Measurements from ENCODE around the gene PAWR.
A peak's percentile ranks its signal among the peaks of the same experiment; 100 is the strongest.
"Not testable (repeated sequence)": the region's sequence is repeated elsewhere in the genome, so short reads cannot be mapped to it uniquely, and the experiment has no call there.

The PAWR gene

DNA sequence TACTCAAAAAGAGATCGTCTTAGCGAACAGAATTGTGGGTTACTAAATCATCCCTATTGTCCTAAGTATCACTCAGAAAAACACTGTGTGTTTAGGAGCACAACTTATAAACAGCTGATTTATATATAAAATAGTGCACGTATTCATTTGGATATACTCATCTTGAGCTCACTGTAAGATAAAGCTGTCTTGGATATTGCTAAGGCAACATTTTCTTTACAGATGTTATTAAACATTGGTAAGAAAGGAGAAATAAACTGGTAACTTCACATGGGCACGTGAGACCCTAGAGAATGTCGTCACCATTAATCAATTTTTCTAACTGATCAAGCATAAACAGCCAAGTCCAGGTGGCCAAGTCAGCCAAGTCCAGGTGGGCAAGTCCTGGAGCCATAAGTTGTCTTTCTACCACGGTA is 1.7 kb downstream of the PAWR start:
- ChIA-PET CTCF (interaction anchor here (1.1 to 1.8 kb wide), 2 partner anchors 49 to 269 kb away, joined by 4 to 6 read pairs; no protein-coding TSS in a partner anchor), POLR2A (interaction anchor here (1.8 kb wide), 1 partner anchor 142 kb away, joined by 6 read pairs; no protein-coding TSS in a partner anchor)
- DNase-seq (ENCODE audit: low read depth, low spot score): no peak
- TF ChIP-seq CTCF (IDR thresholded peaks at IDR 0.05; ENCODE audit: insufficient read depth, low read length, missing control alignments): no peak
- H3K4me3 ChIP-seq (ENCODE audit: low read depth, low read length): peak overlapping the region; percentile 87

DNA sequence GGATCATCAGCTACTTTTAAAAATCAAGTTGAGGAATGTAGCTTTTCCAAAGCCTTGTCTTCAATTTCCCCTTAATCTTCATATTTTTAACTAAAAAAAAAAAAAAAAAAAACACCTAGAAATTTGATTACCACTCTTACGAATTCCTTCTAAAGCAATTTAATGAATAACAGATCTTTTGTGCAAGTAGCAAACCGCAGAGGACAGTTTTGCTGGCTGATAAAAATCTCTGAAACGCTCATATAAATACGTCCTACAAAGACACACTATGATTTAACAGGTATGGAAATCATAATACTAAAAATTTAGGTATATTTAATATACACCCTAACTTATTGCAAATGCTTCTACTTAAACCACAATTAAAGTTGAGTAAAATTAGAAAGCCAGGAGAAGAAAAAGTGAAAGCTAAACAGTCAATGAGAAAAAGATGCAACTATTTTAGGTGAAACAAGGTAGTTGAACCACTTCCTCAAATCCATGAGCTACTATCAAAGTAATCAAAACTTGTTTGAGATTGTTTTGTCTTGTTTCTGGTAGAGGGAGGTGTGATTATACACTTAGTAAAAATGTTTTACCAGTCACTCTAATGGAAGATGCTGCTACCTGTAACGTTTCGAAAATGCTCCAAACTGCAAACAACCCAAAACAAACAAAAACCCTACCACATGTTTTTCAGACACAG is 2.2 kb downstream of the PAWR start:
- CTCF ChIA-PET: interaction anchor here (1.1 to 1.8 kb wide), 2 partner anchors 49 to 269 kb away, joined by 4 to 6 read pairs; no protein-coding TSS in a partner anchor
- TF ChIP-seq CTCF (IDR thresholded peaks at IDR 0.05; ENCODE audit: insufficient read depth, low read length, missing control alignments): no peak
- peak overlapping the region; percentile 87 for H3K4me3 ChIP-seq (ENCODE audit: low read depth, low read length)
- POLR2A ChIA-PET: interaction anchor here (1.8 kb wide), 1 partner anchor 141 kb away, joined by 6 read pairs; no protein-coding TSS in a partner anchor
- DNase-seq (ENCODE audit: low read depth, low spot score): no peak

GRCh38 chr12:79687711-79688260 is 3.0 kb downstream of the PAWR start:
- POLR2A ChIA-PET: interaction anchor here (0.6 kb wide), 1 partner anchor 102 kb away, joined by 3 read pairs; no protein-coding TSS in a partner anchor
- CTCF ChIA-PET: interaction anchor here (0.8 to 1.1 kb wide), 3 partner anchors 134 to 268 kb away, joined by 3 to 6 read pairs (median 4); no protein-coding TSS in a partner anchor
- H3K4me3 ChIP-seq (ENCODE audit: low read depth, low read length): peak overlapping the region; percentile 87
- DNase-seq (ENCODE audit: low read depth, low spot score): no peak
- TF ChIP-seq CTCF (IDR thresholded peaks at IDR 0.05; ENCODE audit: insufficient read depth, low read length, missing control alignments): no peak

DNA sequence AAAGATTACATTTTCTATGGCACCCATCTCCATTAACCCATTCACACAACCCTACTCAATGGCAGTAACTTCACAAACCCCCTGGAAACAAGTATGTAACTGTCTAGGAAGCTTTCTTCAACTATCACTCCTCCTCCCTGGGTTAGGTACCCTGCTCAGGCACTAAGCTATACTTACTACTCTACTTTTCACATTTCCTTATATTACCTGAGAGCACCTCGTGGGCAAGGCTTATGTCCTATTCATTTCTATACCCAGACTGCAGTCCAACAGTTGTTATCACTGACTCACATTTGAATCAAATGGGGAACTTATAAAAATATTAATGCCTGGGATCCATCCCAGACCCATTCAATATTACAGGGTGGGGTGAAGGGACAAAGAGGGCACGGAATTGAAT is 4.6 kb downstream of the PAWR start:
- TF ChIP-seq CTCF (IDR thresholded peaks at IDR 0.05; ENCODE audit: insufficient read depth, low read length, missing control alignments): no peak

GRCh38 chr12:79685068-79685467 is 5.7 kb downstream of the PAWR start:
- TF ChIP-seq CTCF (IDR thresholded peaks at IDR 0.05; ENCODE audit: insufficient read depth, low read length, missing control alignments): no peak
- CTCF ChIA-PET: interaction anchor here (1.0 to 1.7 kb wide), 2 partner anchors 10 to 502 kb away, joined by 3 to 4 read pairs; no protein-coding TSS in a partner anchor
- no peak overlapping the region for H3K4me3 ChIP-seq (ENCODE audit: low read depth, low read length)
- DNase-seq (ENCODE audit: low read depth, low spot score): no peak
- POLR2A ChIA-PET: no interaction called here

More for the DNA sequence above, 4.6 kb downstream of the PAWR start:
- H3K4me3 ChIP-seq (ENCODE audit: low read depth, low read length): peak overlapping the region; percentile 23
- CTCF ChIA-PET: interaction anchor here (0.5 to 0.9 kb wide), 2 partner anchors 128 to 237 kb away, joined by 3 to 5 read pairs; no protein-coding TSS in a partner anchor
- POLR2A ChIA-PET: interaction anchor here (0.6 kb wide), 1 partner anchor 276 kb away, joined by 4 read pairs; no protein-coding TSS in a partner anchor
- DNase-seq (ENCODE audit: low read depth, low spot score): no peak

- POLR2A ChIA-PET; H3K4me3 ChIP-seq (ENCODE audit: low read depth, low read length); DNase-seq (ENCODE audit: low read depth, low spot score): not testable (repeated sequence)
- CTCF ChIA-PET: interaction anchor here (1.0 to 1.7 kb wide), 2 partner anchors 9 to 503 kb away, joined by 3 to 4 read pairs; no protein-coding TSS in a partner anchor
Measured at GRCh38 chr12:79684338-79684737, 6.4 kb downstream of the PAWR start.
